GM12878 (cell line): ENCODE results near the gene FRMD8. TPM values are rescaled to one million over a fixed set of nuclear protein-coding genes. Genes with fewer than 3 reads are reported as not detected.
A peak's percentile ranks its signal among the peaks of the same experiment; 100 is the strongest.

Experiments
- ATAC-seq: fragments of 200-7000 bp; cut with Tn5 transposase; 3 replicates; pipeline ENCODE4 v1.9.1; 2020; ENCODE audit warnings: mild to moderate bottlenecking, moderate library complexity
- BruUV-seq: library from RNA; stranded (reverse); fragments of 400-500 nt; replicated peaks from 2 replicates; lab custom pipeline; 2021; lab: Mats Ljungman, UMichigan
- CTCF ChIA-PET: fragments of 300-600 bp; sonication (Branson Sonifier 250); formaldehyde crosslinking; extraction: SDS; loops from one replicate; lab custom pipeline; 2021; ENCODE audit warnings: inconsistent platforms; lab: Yijun Ruan, JAX
- POLR2A ChIA-PET: fragments of 350-600 bp; formaldehyde crosslinking; extraction: SDS; loops from one replicate; lab custom pipeline; 2021; ENCODE audit warnings: inconsistent platforms; lab: Charles Lee
- RAD21 ChIA-PET: fragments of 300-600 bp; sonication (Branson Sonifier 250); formaldehyde crosslinking; loops from one replicate; lab custom pipeline; 2023; ENCODE audit warnings: antibody characterized with exemption; ENCODE audit not compliant: unreplicated experiment; lab: Charles Lee
- SMC1A ChIA-PET: fragments of 300-600 bp; sonication (Branson Sonifier 250); formaldehyde crosslinking; loops from one replicate; lab custom pipeline; 2023; ENCODE audit not compliant: unreplicated experiment, uncharacterized antibody; lab: Charles Lee
- DNase-seq: peaks from one replicate; pipeline ENCODE4 v3.0.0-alpha.2; 2011; ENCODE audit warnings: low read depth, low spot score
- FAIRE-seq: peaks from 3 replicates; lab custom pipeline; 2011; peaks lifted over from hg19 to GRCh38; lab: Jason Lieb, UNC
- H2AFZ ChIP-seq: 2 replicates; pipeline ENCODE4 v1.6.0; 2011; ENCODE audit warnings: low read depth, low read length, control low read depth; ENCODE audit not compliant: control insufficient read depth
- H3K27ac ChIP-seq: 2 replicates; pipeline ENCODE4 v1.5.1; 2011; ENCODE audit warnings: control low read depth; ENCODE audit not compliant: control insufficient read depth, insufficient read depth
- H3K27me3 ChIP-seq, 2 experiments: replicated peaks in 1 of 2; 2 replicates each; pipeline versions ENCODE4 v1.6.0 to v1.6.1; 2011; ENCODE audit warnings: low read length in 1 of 2; ENCODE audit not compliant: control insufficient read depth in 2 of 2, insufficient read depth in 2 of 2
- H3K36me3 ChIP-seq, 2 experiments: 2 replicates each; pipeline ENCODE4 v1.5.1; 2011; ENCODE audit warnings: low read length in 1 of 2; ENCODE audit not compliant: control insufficient read depth in 2 of 2, insufficient read depth in 2 of 2
- H3K4me1 ChIP-seq: 2 replicates; pipeline ENCODE4 v1.6.1; 2011; ENCODE audit warnings: mild to moderate bottlenecking, low read length, moderate library complexity, mixed read lengths; ENCODE audit not compliant: control insufficient read depth, insufficient read depth
- H3K4me2 ChIP-seq: 2 replicates; pipeline ENCODE4 v1.6.0; 2011; ENCODE audit warnings: control low read depth; ENCODE audit not compliant: control insufficient read depth, insufficient read depth
- H3K4me3 ChIP-seq: fragments of 200-600 bp; sonication (generic); 2 replicates; pipeline ENCODE4 v1.5.1; 2016
- H3K79me2 ChIP-seq: 2 replicates; pipeline ENCODE4 v1.6.0; 2011; ENCODE audit warnings: low read length; ENCODE audit not compliant: control insufficient read depth, insufficient read depth
- H3K9ac ChIP-seq: 2 replicates; pipeline ENCODE4 v1.8.0; 2011; ENCODE audit warnings: low read length, control low read depth, mixed read lengths; ENCODE audit not compliant: control insufficient read depth, insufficient read depth
- H3K9me3 ChIP-seq: replicated peaks from 3 replicates; pipeline ENCODE4 v1.5.1; 2011; ENCODE audit warnings: mild to moderate bottlenecking, low read length; ENCODE audit not compliant: control insufficient read depth, insufficient read depth
- H4K20me1 ChIP-seq: 2 replicates; pipeline ENCODE4 v1.6.0; 2011; ENCODE audit not compliant: control insufficient read depth, insufficient read depth
- ATF2 ChIP-seq: IDR thresholded peaks from 2 replicates; pipeline ENCODE4 v1.6.1; 2012; ENCODE audit warnings: low read length, inconsistent platforms
- DPF2 ChIP-seq: fragments of 450-650 bp; IDR thresholded peaks from 2 replicates; pipeline ENCODE4 v1.6.1; 2017; ENCODE audit warnings: mild to moderate bottlenecking
- TBL1XR1 ChIP-seq: IDR thresholded peaks from 2 replicates; pipeline ENCODE4 v1.6.1; 2012; ENCODE audit warnings: low read depth, low read length, improper control_type of control experiment
- WGBS: methylation state at CpG from one replicate; pipeline ENCODE4 v1.1.6; 2016; ENCODE audit warnings: low lambda C conversion rate; ENCODE audit not compliant: insufficient replicate concordance, insufficient coverage; ENCODE audit errors: missing lambda C conversion rate; 5-methylcytosine and 5-hydroxymethylcytosine counted together
- in situ Hi-C: fragments of 300-500 bp; cut with MboI; formaldehyde crosslinking; loops from 9 replicates; pipeline ENCODE4 v1.14.3; 2018; ENCODE audit warnings: mixed read lengths
- intact Hi-C: fragments of 100-400 bp; cut with micrococcal nuclease; formaldehyde crosslinking; loops from one replicate; pipeline ENCODE4 v1.14.2; 2022; ENCODE audit not compliant: unreplicated experiment
- polyA plus RNA-seq, 11 experiments: library from polyadenylated mRNA; depleted of rRNA in 4 of 11; unstranded in 6 of 11; stranded (reverse) in 5 of 11; fragments of >200 nt; fragmentation: Nextera tagmentation in 4 of 11; fragmentation: Illumina TruSeq in 1 of 11; extraction: Ambion mirVana in 4 of 11; extraction: Trizol in 1 of 11; gene quantifications; 1 replicate in 1 of 11; 2 replicates in 10 of 11; pipeline versions ENCODE4 v1.2.1 to v1.2.3, GENCODE V29; 2011 to 2016; ENCODE audit warnings: inconsistent platforms in 2 of 11, missing spikeins in 2 of 11, low read depth in 1 of 11
- total RNA-seq, 4 experiments: library from RNA; depleted of rRNA in 3 of 4; stranded (reverse); fragments of >200 nt in 3 of 4; fragmentation: Illumina TruSeq in 1 of 4; extraction: Trizol in 1 of 4; gene quantifications; 2 replicates each; pipeline versions ENCODE4 v1.2.1 to v1.2.3, GENCODE V29; 2013 to 2021

Gene FRMD8
- total and polyA plus RNA-seq, 10 of the 15 experiments (the other 5 are each of a cell fraction or from before 2014, with no cell fraction given), result 8.3 to 69.4 (median 28.0) TPM

GRCh38 chr11:65454311-65454695 lies 67.9 kb downstream of the FRMD8 start:
- H3K4me3 ChIP-seq, result peak overlapping the region; percentile 80
- no peaks in the 10 kb centered on the region for H3K9me3 ChIP-seq
- 59% methylated on average over 10 of the region's 10 CpGs for WGBS
- ChIA-PET CTCF (interaction anchor here (1.1 kb wide), 1 partner anchor 10 kb away, joined by 4 read pairs; no protein-coding TSS in a partner anchor), SMC1A (no interaction called here), RAD21 (no interaction called here), POLR2A (no interaction called here)
- H3K4me1 ChIP-seq, result peaks cover 19% of the 10 kb centered on the region; the same call in 1 of the 2 replicates
- BruUV-seq, result no TSS peak
- no peaks in the 10 kb centered on the region for H4K20me1 ChIP-seq
- no peaks in the 10 kb centered on the region for H3K36me3 ChIP-seq
- peak overlapping the region; percentile 95 for H3K9ac ChIP-seq
- ATAC-seq (no peak), DNase-seq (no peak), FAIRE-seq (no peak)
- TF ChIP-seq DPF2 (no peak), ATF2 (no peak), TBL1XR1 (no peak)
- H2AFZ ChIP-seq, result no peak overlapping the region
- H3K4me2 ChIP-seq, result peak overlapping the region; percentile 97
- in situ Hi-C loops (no loop called here), intact Hi-C loops (no loop called here)
- H3K27ac ChIP-seq, result peak overlapping the region; percentile 93
- no peaks in the 10 kb centered on the region for H3K27me3 ChIP-seq
- H3K79me2 ChIP-seq, result peaks cover 44% of the 10 kb centered on the region
